H1 (cell line): ENCODE data around the gene AXIN2. TPM values are rescaled to one million over a fixed set of nuclear protein-coding genes. Genes with fewer than 3 reads are reported as not detected.

Experiments used
- CTCF ChIA-PET: fragments of 300-600 bp; sonication (Branson Sonifier 250); formaldehyde crosslinking; loops from one replicate; lab custom pipeline; 2021; ENCODE audit not compliant: partially characterized antibody; lab: Charles Lee
- POLR2A ChIA-PET: fragments of 300-600 bp; sonication (Branson Sonifier 250); formaldehyde crosslinking; loops from one replicate; lab custom pipeline; 2021; ENCODE audit warnings: inconsistent platforms; ENCODE audit not compliant: partially characterized antibody; lab: Charles Lee
- DNase-seq, 2 experiments: peaks; one replicate each; pipeline versions ENCODE4 v3.0.0 to v3.0.0-alpha.2; 2010 to 2022; ENCODE audit warnings: low spot score in 2 of 2, low read depth in 1 of 2, mixed read lengths in 1 of 2
- FAIRE-seq: peaks from 2 replicates; lab custom pipeline; 2011; peaks lifted over from hg19 to GRCh38; lab: Jason Lieb, UNC
- H2AFZ ChIP-seq: 2 replicates; pipeline ENCODE4 v1.8.1; 2012; ENCODE audit warnings: low read length, inconsistent platforms
- H2AK5ac ChIP-seq: 2 replicates; pipeline ENCODE4 v1.6.1; 2013; ENCODE audit warnings: low read depth, low read length
- H2BK120ac ChIP-seq: replicated peaks from 2 replicates; pipeline ENCODE3; 2013; ENCODE audit warnings: low read depth, low read length, inconsistent platforms
- H2BK12ac ChIP-seq: 2 replicates; pipeline ENCODE4 v1.6.1; 2013; ENCODE audit warnings: low read depth, low read length
- H2BK15ac ChIP-seq: 2 replicates; pipeline ENCODE4 v1.6.1; 2013; ENCODE audit warnings: low read length
- H2BK20ac ChIP-seq: 2 replicates; pipeline ENCODE4 v1.6.1; 2013; ENCODE audit warnings: low read length
- H2BK5ac ChIP-seq: 2 replicates; pipeline ENCODE4 v1.6.1; 2013; ENCODE audit warnings: low read depth, low read length
- H3K14ac ChIP-seq: 2 replicates; pipeline ENCODE4 v1.6.1; 2013; ENCODE audit warnings: inconsistent platforms; ENCODE audit not compliant: insufficient read length
- H3K18ac ChIP-seq: 2 replicates; pipeline ENCODE4 v1.6.1; 2013; ENCODE audit warnings: low read length; ENCODE audit errors: extremely low read depth
- H3K23ac ChIP-seq: 2 replicates; pipeline ENCODE4 v1.6.1; 2013; ENCODE audit warnings: inconsistent platforms; ENCODE audit not compliant: insufficient read length
- H3K23me2 ChIP-seq: 2 replicates; pipeline ENCODE4 v1.6.1; 2013; ENCODE audit warnings: low read depth, low read length
- H3K27ac ChIP-seq: 2 replicates; pipeline ENCODE4 v1.6.1; 2011; ENCODE audit warnings: low read depth, low read length, inconsistent platforms
- H3K27me3 ChIP-seq, 4 experiments: replicated peaks in 1 of 4; 1 replicate in 1 of 4; 2 replicates in 3 of 4; pipeline versions ENCODE4 v1.6.1 to v1.8.1; 2011 to 2013; ENCODE audit warnings: low read length in 3 of 4, mild to moderate bottlenecking in 3 of 4, inconsistent platforms in 2 of 4, mixed read lengths in 2 of 4, moderate library complexity in 1 of 4; ENCODE audit not compliant: control insufficient read depth in 3 of 4, insufficient read depth in 3 of 4; ENCODE audit errors: extremely low read depth in 1 of 4
- H3K36me3 ChIP-seq, 4 experiments: 2 replicates each; pipeline versions ENCODE4 v1.6.1 to v1.8.1; 2011 to 2013; ENCODE audit warnings: mild to moderate bottlenecking in 4 of 4, low read length in 3 of 4, moderate library complexity in 2 of 4, control low read depth in 1 of 4, inconsistent platforms in 1 of 4; ENCODE audit not compliant: insufficient read depth in 4 of 4, control insufficient read depth in 2 of 4
- H3K4ac ChIP-seq: replicated peaks from 2 replicates; pipeline ENCODE3; 2013; ENCODE audit warnings: low read length, low read depth, mixed read lengths, inconsistent platforms; ENCODE audit not compliant: insufficient read length
- H3K4me1 ChIP-seq, 4 experiments: replicated peaks in 1 of 4; 1 replicate in 1 of 4; 2 replicates in 3 of 4; pipeline versions ENCODE4 v1.6.1 to v1.8.1; 2011 to 2013; ENCODE audit warnings: low read length in 3 of 4, inconsistent platforms in 2 of 4, mixed read lengths in 1 of 4; ENCODE audit not compliant: insufficient read depth in 4 of 4, control insufficient read depth in 3 of 4
- H3K4me2 ChIP-seq, 2 experiments: 2 replicates each; pipeline versions ENCODE4 v1.6.1 to v1.8.1; 2011 to 2013; ENCODE audit warnings: low read depth in 2 of 2, low read length in 2 of 2, control low read depth in 1 of 2, inconsistent platforms in 1 of 2, mild to moderate bottlenecking in 1 of 2; ENCODE audit not compliant: insufficient read depth in 1 of 2
- H3K4me3 ChIP-seq, 4 experiments: fragments of 200-600, 300-600 bp in 1 of 4; sonication (generic), shearing (Covaris generic), sonication (Bioruptor Twin) in 1 of 4; 2 replicates each; pipeline versions ENCODE4 v1.5.1 to v1.8.1; 2011 to 2016; ENCODE audit warnings: low read length in 4 of 4, low read depth in 3 of 4, control low read depth in 2 of 4, inconsistent platforms in 2 of 4, mild to moderate bottlenecking in 2 of 4, mixed read lengths in 1 of 4, moderate library complexity in 1 of 4; ENCODE audit not compliant: insufficient read depth in 2 of 4; ENCODE audit errors: extremely low read depth in 1 of 4
- H3K56ac ChIP-seq: replicated peaks from 2 replicates; pipeline ENCODE3; 2013; ENCODE audit warnings: low read depth, mild to moderate bottlenecking, mixed read lengths, low read length, inconsistent platforms; ENCODE audit not compliant: insufficient read length
- H3K79me1 ChIP-seq: 2 replicates; pipeline ENCODE4 v1.6.1; 2013; ENCODE audit warnings: low read depth, low read length, control low read depth
- H3K79me2 ChIP-seq, 2 experiments: 2 replicates each; pipeline versions ENCODE4 v1.6.1 to v1.8.1; 2012 to 2013; ENCODE audit warnings: low read length in 2 of 2, mild to moderate bottlenecking in 2 of 2, inconsistent platforms in 1 of 2; ENCODE audit not compliant: insufficient read depth in 2 of 2, control insufficient read depth in 1 of 2
- H3K9ac ChIP-seq, 4 experiments: replicated peaks in 1 of 4; 1 replicate in 1 of 4; 2 replicates in 3 of 4; pipeline versions ENCODE4 v1.6.1 to v1.8.1; 2011 to 2013; ENCODE audit warnings: low read depth in 3 of 4, low read length in 3 of 4, control low read depth in 2 of 4, mild to moderate bottlenecking in 2 of 4, moderate library complexity in 2 of 4, inconsistent platforms in 1 of 4; ENCODE audit errors: extremely low read depth in 1 of 4
- H3K9me3 ChIP-seq, 2 experiments: 2 replicates each; pipeline versions ENCODE4 v1.6.1 to v1.8.1; 2012 to 2013; ENCODE audit warnings: mild to moderate bottlenecking in 2 of 2, moderate library complexity in 2 of 2, control low read depth in 1 of 2, inconsistent platforms in 1 of 2, low read depth in 1 of 2, low read length in 1 of 2, mixed read lengths in 1 of 2; ENCODE audit not compliant: insufficient read depth in 2 of 2
- H4K20me1 ChIP-seq, 2 experiments: replicated peaks in 1 of 2; 2 replicates each; pipeline versions ENCODE3 to v1.8.1; 2011 to 2013; ENCODE audit warnings: inconsistent platforms in 2 of 2, low read length in 2 of 2, mild to moderate bottlenecking in 1 of 2; ENCODE audit not compliant: insufficient read depth in 2 of 2, control insufficient read depth in 1 of 2
- H4K5ac ChIP-seq: 2 replicates; pipeline ENCODE4 v1.6.1; 2013; ENCODE audit warnings: low read length, low read depth, mixed read lengths, inconsistent platforms; ENCODE audit not compliant: insufficient read length
- H4K8ac ChIP-seq: 2 replicates; pipeline ENCODE4 v1.8.0; 2013; ENCODE audit warnings: mild to moderate bottlenecking, moderate library complexity, low read length, inconsistent platforms; ENCODE audit not compliant: insufficient read depth; ENCODE audit errors: extremely low read depth
- H4K91ac ChIP-seq: replicated peaks from 2 replicates; pipeline ENCODE3; 2013; ENCODE audit warnings: low read length, mixed read lengths, inconsistent platforms; ENCODE audit not compliant: insufficient read length
- ASH2L ChIP-seq: fragments of 200-600, 300-600 bp; sonication (generic); IDR thresholded peaks from one replicate; pipeline ENCODE4 v1.7.1; 2017; ENCODE audit warnings: low read length
- GABPA ChIP-seq: IDR thresholded peaks from 2 replicates; pipeline ENCODE4 v1.6.1; 2011; ENCODE audit warnings: mild to moderate bottlenecking, low read length, moderate library complexity, borderline replicate concordance; ENCODE audit not compliant: insufficient read depth
- KDM5A ChIP-seq: fragments of 200-600 bp; IDR thresholded peaks from 2 replicates; pipeline ENCODE4 v1.7.1; 2012; ENCODE audit warnings: mild to moderate bottlenecking, low read length, inconsistent platforms, mixed read lengths
- POLR2AphosphoS5 ChIP-seq: IDR thresholded peaks from 2 replicates; pipeline ENCODE4 v1.6.1; 2011; ENCODE audit warnings: low read depth, low read length
- SIX5 ChIP-seq: IDR thresholded peaks from 2 replicates; pipeline ENCODE4 v1.6.1; 2011; ENCODE audit warnings: mild to moderate bottlenecking, low read depth, low read length
- SP4 ChIP-seq: IDR thresholded peaks from 2 replicates; pipeline ENCODE4 v1.6.1; 2012; ENCODE audit warnings: low read length, inconsistent platforms
- TAF1 ChIP-seq: IDR thresholded peaks from 2 replicates; pipeline ENCODE4 v1.6.1; 2011; ENCODE audit warnings: mild to moderate bottlenecking, low read depth, low read length
- WGBS, 2 experiments: shearing (Covaris generic) in 1 of 2; methylation state at CpG; one replicate each; pipeline versions ENCODE4 v1.1.6 to v1.1.7; 2013 to 2015; ENCODE audit warnings: low lambda C conversion rate in 2 of 2, mixed read lengths in 2 of 2, inconsistent platforms in 1 of 2, low coverage in 1 of 2, missing lambda C conversion rate in 1 of 2; ENCODE audit not compliant: insufficient replicate concordance in 2 of 2, insufficient coverage in 1 of 2, insufficient read length in 1 of 2; ENCODE audit errors: extremely low coverage in 1 of 2, missing lambda C conversion rate in 1 of 2; 5-methylcytosine and 5-hydroxymethylcytosine counted together
- polyA plus RNA-seq, 7 experiments: library from polyadenylated mRNA; depleted of rRNA in 3 of 7; stranded (reverse) in 5 of 7; unstranded in 2 of 7; fragments of >200 nt in 5 of 7; fragments of 200-250 nt in 2 of 7; gene quantifications; 1 replicate in 5 of 7; 2 replicates in 1 of 7; 4 replicates in 1 of 7; pipeline versions ENCODE4 v1.2.1 to v1.2.3, GENCODE V29; 2011 to 2013; ENCODE audit warnings: missing spikeins in 2 of 7, mixed read lengths in 2 of 7
- total RNA-seq: library from RNA; stranded (reverse); fragmentation: NEBNext Ultra II Directional; extraction: Animal tissue kit (Norgen Biotek cat#: 25700); gene quantifications from 2 replicates; pipeline ENCODE4 v1.2.1, GENCODE V29; 2021

The AXIN2 gene
- total and polyA plus RNA-seq, 2 of the 8 experiments (the other 6 are each of a cell fraction or from before 2014, with no cell fraction given) = 17.7 to 33.4 TPM

GRCh38 chr17:65604070-65604469 lies 42.6 kb upstream of the AXIN2 start:
- Histone ChIP-seq H3K4me2 (no peak overlapping the region), H4K20me1 (no peaks in the 10 kb centered on the region), H2BK5ac (no peak overlapping the region)

More at GRCh38 chr17:65604070-65604469, 42.6 kb upstream of the AXIN2 start:
- DNase-seq (no peak), FAIRE-seq (no peak)
- H3K4me3 ChIP-seq = no peak overlapping the region
- H3K4ac ChIP-seq = no peak overlapping the region
- TF ChIP-seq SP4 (no peak), SIX5 (no peak), KDM5A (no peak), GABPA (no peak), ASH2L (no peak), POLR2AphosphoS5 (no peak), TAF1 (no peak)
- H2BK12ac ChIP-seq = no peak overlapping the region
- H3K4me1 ChIP-seq = no peaks in the 10 kb centered on the region
- no peak overlapping the region for H3K56ac ChIP-seq
- peak overlapping the region; percentile 50; the same call in 1 of the 2 replicates for H2BK15ac ChIP-seq
- 0 out of 2 replicates have a peak overlapping the region, but pooled peaks have one; percentile 6 for H2BK20ac ChIP-seq
- no peaks in the 10 kb centered on the region for H3K23me2 ChIP-seq
- no peak overlapping the region for H3K18ac ChIP-seq
- H4K91ac ChIP-seq = no peak overlapping the region
- no peak overlapping the region for H4K8ac ChIP-seq
- 70% methylated on average over 4 of the region's 4 CpGs; no CpG with 5 or more reads in 1 of the 2 experiments for WGBS, 2 experiments
- no peak overlapping the region for H2AK5ac ChIP-seq
- no peak overlapping the region for H3K27ac ChIP-seq
- H3K79me1 ChIP-seq = no peaks in the 10 kb centered on the region
- H3K23ac ChIP-seq = no peak overlapping the region
- H3K79me2 ChIP-seq = no peaks in the 10 kb centered on the region
- no peak overlapping the region for H2BK120ac ChIP-seq
- no peaks in the 10 kb centered on the region for H3K9me3 ChIP-seq
- no peak overlapping the region for H3K9ac ChIP-seq
- ChIA-PET POLR2A (no interaction called here), CTCF (interaction anchor here (1.7 to 2.0 kb wide), 2 partner anchors 11 to 16 kb away, joined by 4 to 8 read pairs; no protein-coding TSS in a partner anchor)
- H3K27me3 ChIP-seq = no peaks in the 10 kb centered on the region
- no peak overlapping the region for H2AFZ ChIP-seq
- no peak overlapping the region for H4K5ac ChIP-seq
- no peak overlapping the region for H3K14ac ChIP-seq
- H3K36me3 ChIP-seq = no peaks in the 10 kb centered on the region
